Measurements from ENCODE around the gene MUSTN1. TPM values are rescaled to one million over a fixed set of nuclear protein-coding genes. Genes with fewer than 3 reads are reported as not detected.

The MUSTN1 gene
- total RNA-seq, 1 donor from 2014 or later: 1.8 TPM

DNA sequence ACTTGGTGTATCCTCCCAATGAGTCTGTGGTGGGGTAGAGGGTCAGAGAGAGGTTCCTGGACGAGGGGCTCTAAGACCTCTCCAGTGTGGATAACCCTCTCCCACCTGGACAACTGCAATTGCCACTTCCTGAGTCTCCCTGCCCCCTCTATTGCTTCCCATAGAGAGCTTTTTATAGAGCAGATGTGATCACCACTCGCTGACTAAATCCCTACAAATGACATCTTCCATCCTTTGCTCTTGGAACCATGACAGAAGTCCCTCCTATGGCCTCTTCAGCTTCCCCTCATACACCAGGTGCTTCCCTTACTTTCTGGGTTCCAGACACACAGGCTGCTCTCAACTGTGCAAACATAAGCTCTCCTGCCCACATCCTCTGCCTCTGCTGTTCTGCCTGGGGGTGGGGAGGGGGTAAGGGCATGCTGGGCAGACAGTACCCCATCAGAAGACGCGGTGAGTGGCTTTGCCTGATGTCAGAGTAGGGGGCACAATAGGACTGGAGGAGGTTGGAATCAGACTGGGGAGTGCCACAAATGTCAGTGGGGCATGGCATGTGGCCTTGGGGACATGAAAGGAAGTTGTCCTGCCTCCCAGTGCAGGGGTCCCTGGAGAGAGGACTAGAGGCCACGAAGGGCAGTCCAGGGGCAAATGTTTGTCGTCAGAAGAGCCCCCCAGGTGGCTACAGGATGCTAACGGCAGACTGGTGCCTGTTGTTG is 25.0 kb downstream of the MUSTN1 start:
- H3K36me3 Mint-ChIP-seq: no peaks in the 10 kb centered on the region
- no peak overlapping the region for H3K27ac Mint-ChIP-seq
- H3K9me3 Mint-ChIP-seq: no peaks in the 10 kb centered on the region
- H3K4me1 Mint-ChIP-seq (ENCODE audit: unreplicated experiment): no peaks in the 10 kb centered on the region
- TF ChIP-seq, protein P1, sequence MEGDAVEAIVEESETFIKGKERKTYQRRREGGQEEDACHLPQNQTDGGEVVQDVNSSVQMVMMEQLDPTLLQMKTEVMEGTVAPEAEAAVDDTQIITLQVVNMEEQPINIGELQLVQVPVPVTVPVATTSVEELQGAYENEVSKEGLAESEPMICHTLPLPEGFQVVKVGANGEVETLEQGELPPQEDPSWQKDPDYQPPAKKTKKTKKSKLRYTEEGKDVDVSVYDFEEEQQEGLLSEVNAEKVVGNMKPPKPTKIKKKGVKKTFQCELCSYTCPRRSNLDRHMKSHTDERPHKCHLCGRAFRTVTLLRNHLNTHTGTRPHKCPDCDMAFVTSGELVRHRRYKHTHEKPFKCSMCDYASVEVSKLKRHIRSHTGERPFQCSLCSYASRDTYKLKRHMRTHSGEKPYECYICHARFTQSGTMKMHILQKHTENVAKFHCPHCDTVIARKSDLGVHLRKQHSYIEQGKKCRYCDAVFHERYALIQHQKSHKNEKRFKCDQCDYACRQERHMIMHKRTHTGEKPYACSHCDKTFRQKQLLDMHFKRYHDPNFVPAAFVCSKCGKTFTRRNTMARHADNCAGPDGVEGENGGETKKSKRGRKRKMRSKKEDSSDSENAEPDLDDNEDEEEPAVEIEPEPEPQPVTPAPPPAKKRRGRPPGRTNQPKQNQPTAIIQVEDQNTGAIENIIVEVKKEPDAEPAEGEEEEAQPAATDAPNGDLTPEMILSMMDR (conservative IDR thresholded peaks at IDR 0.05): no peak
- no peak for DNase-seq (ENCODE audit: extremely low spot score, unreplicated experiment)
- no peaks in the 10 kb centered on the region for H3K27me3 Mint-ChIP-seq
- no peak overlapping the region for H3K4me3 Mint-ChIP-seq

DNA sequence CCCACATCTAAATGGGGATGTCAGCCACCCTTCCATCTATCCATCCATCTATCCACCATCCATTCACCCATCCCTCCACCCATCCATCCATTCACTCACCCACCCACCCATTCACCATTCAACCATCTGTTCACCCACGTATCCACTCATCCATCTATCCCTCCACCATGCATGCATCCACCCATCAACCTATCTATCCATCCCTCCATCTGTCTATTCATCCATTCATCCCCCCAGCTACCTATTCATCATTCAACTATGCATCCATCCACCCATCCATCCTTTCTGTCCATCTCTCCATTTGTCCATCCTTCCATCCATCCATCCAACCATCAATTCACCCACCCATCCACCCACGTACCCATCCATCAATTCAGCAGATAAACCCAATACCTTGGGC is 25.7 kb downstream of the MUSTN1 start:
- H3K27ac Mint-ChIP-seq: no peak overlapping the region
- TF ChIP-seq, protein P1 (conservative IDR thresholded peaks at IDR 0.05): no peak
- no peak for DNase-seq (ENCODE audit: extremely low spot score, unreplicated experiment)
- H3K9me3 Mint-ChIP-seq: no peaks in the 10 kb centered on the region
- H3K27me3 Mint-ChIP-seq: no peaks in the 10 kb centered on the region
- no peaks in the 10 kb centered on the region for H3K36me3 Mint-ChIP-seq
- no peaks in the 10 kb centered on the region for H3K4me1 Mint-ChIP-seq (ENCODE audit: unreplicated experiment)
- no peak overlapping the region for H3K4me3 Mint-ChIP-seq

DNA sequence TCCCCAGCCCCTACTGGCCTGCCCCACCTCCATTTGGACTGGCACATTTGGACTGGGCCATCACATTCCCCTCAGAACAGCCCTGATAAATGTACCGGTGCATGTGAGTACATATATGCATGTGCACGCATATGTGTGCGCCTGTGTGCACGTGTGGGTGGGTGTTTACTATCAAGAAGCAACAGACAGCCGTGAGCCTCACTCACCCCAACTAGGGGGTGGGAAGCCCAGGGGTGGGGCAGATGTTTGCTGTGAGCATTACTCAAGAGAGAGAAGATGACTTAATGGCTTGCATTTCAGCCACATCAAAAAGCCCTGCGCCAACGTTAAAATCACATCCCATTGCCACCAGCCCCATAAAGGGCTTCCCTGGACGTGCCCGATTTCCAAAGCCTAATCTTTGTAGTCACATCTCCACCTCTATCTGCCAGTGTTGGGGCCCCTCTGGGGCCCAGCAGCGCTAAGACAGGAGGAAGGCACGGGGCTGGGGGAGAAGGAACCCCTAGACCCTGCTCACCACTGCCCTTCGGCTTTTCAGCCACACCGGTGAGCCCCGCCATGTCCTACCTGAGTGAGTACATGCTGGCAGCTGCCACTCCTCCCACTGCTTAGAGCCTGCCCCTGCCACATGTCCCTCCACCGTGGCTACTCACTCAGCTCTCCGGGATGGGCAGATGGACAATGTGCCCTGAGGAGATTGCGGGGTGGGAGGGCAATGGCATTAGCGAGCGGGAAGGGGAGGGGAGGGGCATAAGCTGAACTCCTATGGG is 29.4 kb downstream of the MUSTN1 start:
- no peaks in the 10 kb centered on the region for H3K4me1 Mint-ChIP-seq (ENCODE audit: unreplicated experiment)
- H3K27me3 Mint-ChIP-seq: no peaks in the 10 kb centered on the region
- TF ChIP-seq, protein P1 (conservative IDR thresholded peaks at IDR 0.05): no peak
- H3K36me3 Mint-ChIP-seq: no peaks in the 10 kb centered on the region
- no peak for DNase-seq (ENCODE audit: extremely low spot score, unreplicated experiment)
- no peak overlapping the region for H3K4me3 Mint-ChIP-seq
- no peaks in the 10 kb centered on the region for H3K9me3 Mint-ChIP-seq
- H3K27ac Mint-ChIP-seq: no peak overlapping the region

DNA sequence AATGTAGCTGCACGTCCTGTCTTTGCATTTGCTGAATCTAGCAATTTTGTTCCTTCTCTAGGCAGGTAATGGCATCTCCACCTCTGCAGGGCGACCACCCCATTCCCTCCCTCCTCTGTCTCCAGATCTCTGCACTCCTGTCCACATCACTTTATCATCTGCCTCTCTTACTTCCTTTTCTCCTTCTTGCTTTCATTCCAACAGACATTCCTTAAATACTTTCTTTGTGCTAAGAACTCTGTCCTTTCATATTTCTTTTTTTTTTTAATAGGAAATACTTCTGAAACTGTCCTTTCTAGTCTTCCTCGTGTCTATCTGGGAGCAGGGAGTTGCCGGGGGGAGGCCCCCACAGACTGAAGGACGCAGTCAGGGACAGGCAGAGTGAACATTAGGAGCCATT is 33.0 kb downstream of the MUSTN1 start:
- TF ChIP-seq, protein P1 (conservative IDR thresholded peaks at IDR 0.05): no peak
- no peaks in the 10 kb centered on the region for H3K36me3 Mint-ChIP-seq
- DNase-seq (ENCODE audit: extremely low spot score, unreplicated experiment): no peak
- no peaks in the 10 kb centered on the region for H3K9me3 Mint-ChIP-seq
- H3K4me3 Mint-ChIP-seq: no peak overlapping the region
- H3K27me3 Mint-ChIP-seq: no peaks in the 10 kb centered on the region
- H3K27ac Mint-ChIP-seq: no peak overlapping the region
- H3K4me1 Mint-ChIP-seq (ENCODE audit: unreplicated experiment): no peaks in the 10 kb centered on the region

DNA sequence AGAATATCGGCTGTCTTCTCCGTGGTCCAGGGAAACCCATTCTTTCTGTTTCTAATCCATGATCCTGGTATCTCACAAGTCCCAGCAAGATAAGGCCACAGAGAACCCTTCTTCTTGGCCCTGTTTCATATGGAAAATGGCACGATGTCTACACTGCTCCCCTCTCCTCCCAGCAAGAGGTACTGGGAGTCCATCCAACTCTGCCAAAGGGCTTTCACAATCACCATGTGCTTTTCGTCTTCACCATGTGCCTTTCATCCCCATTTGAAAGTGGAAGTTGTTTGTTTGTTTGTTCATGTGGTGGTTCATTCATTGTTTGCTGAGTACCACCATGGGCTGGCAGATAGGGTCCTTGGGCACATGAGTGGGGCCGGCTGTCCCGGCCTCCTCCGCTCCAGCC is 34.7 kb downstream of the MUSTN1 start:
- no peak for DNase-seq (ENCODE audit: extremely low spot score, unreplicated experiment)
- Mint-ChIP-seq H3K4me1 (ENCODE audit: unreplicated experiment) (no peaks in the 10 kb centered on the region), H3K4me3 (no peak overlapping the region), H3K36me3 (no peaks in the 10 kb centered on the region), H3K9me3 (no peaks in the 10 kb centered on the region), H3K27ac (no peak overlapping the region), H3K27me3 (no peaks in the 10 kb centered on the region)
- TF ChIP-seq, protein P1 (conservative IDR thresholded peaks at IDR 0.05): no peak
